HepG2 (cell line): ENCODE measurements around the gene TLDC2. TPM values are rescaled to one million over a fixed set of nuclear protein-coding genes. Genes with fewer than 3 reads are reported as not detected.

Source experiments
- BORCS8-MEF2B ChIP-seq: sonication (generic); formaldehyde crosslinking; IDR thresholded peaks from 2 replicates; pipeline ENCODE4 v1.8.0; 2022; ENCODE audit warnings: mild to moderate bottlenecking, missing genetic modification reagents
- BRD4 ChIP-seq: sonication (generic); formaldehyde crosslinking; IDR thresholded peaks from 2 replicates; pipeline ENCODE4 v1.4.0; 2020; ENCODE audit warnings: missing genetic modification reagents
- CBFB ChIP-seq: sonication (generic); formaldehyde crosslinking; IDR thresholded peaks from 2 replicates; pipeline ENCODE4 v1.4.0; 2020; ENCODE audit warnings: missing genetic modification reagents
- HDAC2 ChIP-seq: sonication (generic); formaldehyde crosslinking; IDR thresholded peaks from 2 replicates; pipeline ENCODE4 v1.4.0; 2020; ENCODE audit warnings: missing genetic modification reagents
- KDM1A ChIP-seq: IDR thresholded peaks from 2 replicates; pipeline ENCODE4 v1.6.1; 2016; ENCODE audit warnings: missing compliant biosample characterization
- KDM3A ChIP-seq: IDR thresholded peaks from 2 replicates; pipeline ENCODE4 v1.6.1; 2018; ENCODE audit warnings: low read depth, missing compliant biosample characterization
- KDM4B ChIP-seq: sonication (generic); formaldehyde crosslinking; IDR thresholded peaks from 2 replicates; pipeline ENCODE4 v1.4.0; 2020; ENCODE audit warnings: missing genetic modification reagents
- KLF13 ChIP-seq: sonication (generic); formaldehyde crosslinking; IDR thresholded peaks from 2 replicates; pipeline ENCODE4 v1.4.0; 2020; ENCODE audit warnings: mild to moderate bottlenecking, missing genetic modification reagents
- PCBP2 ChIP-seq: fragments of 200-400 bp; formaldehyde crosslinking; optimal IDR thresholded peaks from 2 replicates; pipeline ENCODE3; 2018; ENCODE audit warnings: low read length, low read depth; ENCODE audit not compliant: poor library complexity, severe bottlenecking
- TOE1 ChIP-seq: sonication (generic); formaldehyde crosslinking; IDR thresholded peaks from 2 replicates; pipeline ENCODE4 v1.4.0; 2020; ENCODE audit warnings: mild to moderate bottlenecking, missing genetic modification reagents
- ZEB1 ChIP-seq: IDR thresholded peaks from 2 replicates; pipeline ENCODE4 v1.6.1; 2012; ENCODE audit warnings: mild to moderate bottlenecking, low read depth, inconsistent platforms; ENCODE audit not compliant: insufficient replicate concordance
- ZNF136 ChIP-seq: sonication (generic); formaldehyde crosslinking; IDR thresholded peaks from 2 replicates; pipeline ENCODE4 v1.8.1; 2022; ENCODE audit warnings: low read depth, mild to moderate bottlenecking, moderate library complexity, missing genetic modification reagents
- ZNF550 ChIP-seq: sonication (generic); formaldehyde crosslinking; IDR thresholded peaks from 2 replicates; pipeline ENCODE4 v1.4.0; 2020; ENCODE audit warnings: mild to moderate bottlenecking, missing genetic modification reagents, borderline replicate concordance
- ZNF788 ChIP-seq: sonication (generic); formaldehyde crosslinking; IDR thresholded peaks from 2 replicates; pipeline ENCODE4 v1.5.0; 2020; ENCODE audit warnings: mild to moderate bottlenecking, missing genetic modification reagents, borderline replicate concordance
- ZNF839 ChIP-seq: sonication (generic); formaldehyde crosslinking; IDR thresholded peaks from 2 replicates; pipeline ENCODE4 v1.4.0; 2020; ENCODE audit warnings: missing genetic modification reagents, mild to moderate bottlenecking, borderline replicate concordance
- ZSCAN20 ChIP-seq: sonication (generic); formaldehyde crosslinking; IDR thresholded peaks from 2 replicates; pipeline ENCODE4 v1.4.0; 2020; ENCODE audit warnings: missing genetic modification reagents, mild to moderate bottlenecking, borderline replicate concordance
- polyA plus RNA-seq, 8 experiments: library from polyadenylated mRNA; depleted of rRNA in 3 of 8; stranded (reverse) in 7 of 8; unstranded in 1 of 8; fragments of >200 nt; fragmentation: Illumina TruSeq in 4 of 8; extraction: Trizol in 4 of 8; gene quantifications; 2 replicates each; pipeline versions ENCODE4 v1.2.1 to v1.2.3, GENCODE V29; 2011 to 2016; ENCODE audit warnings: low read depth in 4 of 8, missing spikeins in 1 of 8, mixed read lengths in 1 of 8; ENCODE audit not compliant: insufficient read depth in 1 of 8
- total RNA-seq, 5 experiments: library from RNA; depleted of rRNA; stranded (reverse); fragments of >200 nt; fragmentation: Illumina TruSeq; extraction: Trizol; gene quantifications; 2 replicates each; pipeline ENCODE4 v1.2.3, GENCODE V29; 2016; ENCODE audit warnings: low read depth in 1 of 5
- TF ChIP-seq, protein P1 (sequence below): sonication (generic); formaldehyde crosslinking; IDR thresholded peaks from 2 replicates; pipeline ENCODE4 v1.8.0; 2022; ENCODE audit warnings: missing genetic modification reagents, mild to moderate bottlenecking, inconsistent platforms, borderline replicate concordance
- TF ChIP-seq, protein P2 (sequence below): sonication (generic); formaldehyde crosslinking; conservative IDR thresholded peaks from 2 replicates; pipeline ENCODE4 v1.4.0; 2020; ENCODE audit warnings: mild to moderate bottlenecking, missing genetic modification reagents, moderate library complexity
- TF ChIP-seq, protein P3 (sequence below): sonication (generic); formaldehyde crosslinking; IDR thresholded peaks from 2 replicates; pipeline ENCODE4 v1.4.0; 2020; ENCODE audit warnings: missing genetic modification reagents, borderline replicate concordance

Gene TLDC2
- total and polyA plus RNA-seq, 2 of the 13 experiments (the other 11 are each of a cell fraction or from before 2014, with no cell fraction given), result 1.5 to 1.6 TPM

DNA sequence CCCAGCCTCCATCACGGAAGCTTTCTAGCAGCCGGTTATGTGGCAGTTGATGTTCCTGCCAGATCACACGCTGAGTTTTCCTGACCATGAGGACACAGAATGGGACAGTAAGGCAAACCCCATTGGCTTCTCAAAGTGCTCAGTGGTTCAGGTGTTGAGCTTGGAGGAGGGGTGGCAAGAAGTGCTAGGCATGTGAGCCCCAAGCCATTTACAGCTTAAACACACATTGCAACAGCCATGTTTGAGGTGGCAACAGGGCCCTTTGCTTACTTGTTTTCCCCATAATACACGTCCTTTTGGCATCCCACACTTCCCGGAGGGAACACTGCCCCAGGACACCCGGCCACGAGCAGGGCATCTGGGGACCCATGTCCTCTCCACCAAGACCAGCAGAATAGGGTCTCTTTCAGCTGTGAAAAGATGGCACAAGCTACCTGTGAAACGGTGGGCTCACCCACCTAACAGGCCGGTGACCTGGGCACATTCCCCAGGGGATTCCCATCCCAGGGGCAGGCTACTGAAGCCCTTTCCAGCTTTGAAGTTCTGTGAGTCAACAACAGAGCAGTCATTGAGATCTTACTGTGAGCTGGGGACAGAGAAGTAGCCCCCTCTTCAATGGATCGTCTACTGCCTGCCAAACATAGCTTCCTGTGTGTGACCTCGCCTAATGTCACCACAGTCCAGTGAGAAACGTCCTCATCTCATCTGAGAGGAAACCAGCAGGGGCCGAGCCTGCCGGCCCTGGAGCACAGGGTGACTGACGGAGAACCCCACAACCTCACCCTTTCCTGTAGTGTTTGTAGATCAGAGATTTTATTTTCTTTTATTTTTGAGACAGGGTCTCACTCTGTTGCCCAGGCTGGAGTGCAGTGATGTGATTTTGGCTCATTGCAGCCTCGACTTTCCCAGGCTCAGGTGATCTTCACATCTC, 4.0 kb upstream of the TLDC2 start (continued):
- TF ChIP-seq PCBP2, result no peak
- no peak for TF ChIP-seq BRD4
- TF ChIP-seq, protein P1, sequence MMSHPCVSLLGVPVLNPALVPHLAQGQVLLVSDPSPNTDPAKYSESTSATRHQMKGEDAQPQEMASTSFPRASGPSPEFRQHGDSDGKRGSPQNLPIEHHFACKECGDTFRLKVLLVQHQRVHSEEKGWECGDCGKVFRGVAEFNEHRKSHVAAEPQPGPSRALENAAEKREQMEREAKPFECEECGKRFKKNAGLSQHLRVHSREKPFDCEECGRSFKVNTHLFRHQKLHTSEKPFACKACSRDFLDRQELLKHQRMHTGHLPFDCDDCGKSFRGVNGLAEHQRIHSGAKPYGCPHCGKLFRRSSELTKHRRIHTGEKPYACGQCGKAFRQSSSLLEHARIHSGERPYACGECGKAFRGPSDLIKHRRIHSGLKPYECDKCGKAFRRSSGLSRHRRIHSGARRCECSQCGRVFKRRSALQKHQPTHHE (CRISPR knock-in tag), result no peak
- 0 out of 2 replicates have a peak, but pooled peaks have one; percentile 66 for TF ChIP-seq ZNF839
- no peak for TF ChIP-seq CBFB (CRISPR knock-in tag)
- TF ChIP-seq KDM1A (CRISPR knock-in tag), result no peak
- peak; percentile 76 for TF ChIP-seq ZNF788 (CRISPR knock-in tag)
- peak; percentile 55; the same call in 1 of the 2 replicates for TF ChIP-seq BORCS8-MEF2B
- TF ChIP-seq KLF13, result peak; percentile 49; the same call in 1 of the 2 replicates
- TF ChIP-seq ZNF136 (CRISPR knock-in tag), result peak; percentile 34; the same call in 1 of the 2 replicates
- 0 out of 2 replicates have a peak, but pooled peaks have one; percentile 26 for TF ChIP-seq ZSCAN20 (CRISPR knock-in tag)
- no peak for TF ChIP-seq TOE1 (CRISPR knock-in tag)
- TF ChIP-seq ZNF550 (CRISPR knock-in tag), result peak; percentile 27; the same call in 1 of the 2 replicates
- no peak; the same call in 1 of the 2 replicates for TF ChIP-seq KDM4B
- peak; percentile 90 for TF ChIP-seq ZEB1
- 0 out of 2 replicates have a peak, but pooled peaks have one; percentile 36 for TF ChIP-seq KDM3A (CRISPR knock-in tag)
- TF ChIP-seq HDAC2 (CRISPR knock-in tag), result peak; percentile 90
- TF ChIP-seq, protein P2, sequence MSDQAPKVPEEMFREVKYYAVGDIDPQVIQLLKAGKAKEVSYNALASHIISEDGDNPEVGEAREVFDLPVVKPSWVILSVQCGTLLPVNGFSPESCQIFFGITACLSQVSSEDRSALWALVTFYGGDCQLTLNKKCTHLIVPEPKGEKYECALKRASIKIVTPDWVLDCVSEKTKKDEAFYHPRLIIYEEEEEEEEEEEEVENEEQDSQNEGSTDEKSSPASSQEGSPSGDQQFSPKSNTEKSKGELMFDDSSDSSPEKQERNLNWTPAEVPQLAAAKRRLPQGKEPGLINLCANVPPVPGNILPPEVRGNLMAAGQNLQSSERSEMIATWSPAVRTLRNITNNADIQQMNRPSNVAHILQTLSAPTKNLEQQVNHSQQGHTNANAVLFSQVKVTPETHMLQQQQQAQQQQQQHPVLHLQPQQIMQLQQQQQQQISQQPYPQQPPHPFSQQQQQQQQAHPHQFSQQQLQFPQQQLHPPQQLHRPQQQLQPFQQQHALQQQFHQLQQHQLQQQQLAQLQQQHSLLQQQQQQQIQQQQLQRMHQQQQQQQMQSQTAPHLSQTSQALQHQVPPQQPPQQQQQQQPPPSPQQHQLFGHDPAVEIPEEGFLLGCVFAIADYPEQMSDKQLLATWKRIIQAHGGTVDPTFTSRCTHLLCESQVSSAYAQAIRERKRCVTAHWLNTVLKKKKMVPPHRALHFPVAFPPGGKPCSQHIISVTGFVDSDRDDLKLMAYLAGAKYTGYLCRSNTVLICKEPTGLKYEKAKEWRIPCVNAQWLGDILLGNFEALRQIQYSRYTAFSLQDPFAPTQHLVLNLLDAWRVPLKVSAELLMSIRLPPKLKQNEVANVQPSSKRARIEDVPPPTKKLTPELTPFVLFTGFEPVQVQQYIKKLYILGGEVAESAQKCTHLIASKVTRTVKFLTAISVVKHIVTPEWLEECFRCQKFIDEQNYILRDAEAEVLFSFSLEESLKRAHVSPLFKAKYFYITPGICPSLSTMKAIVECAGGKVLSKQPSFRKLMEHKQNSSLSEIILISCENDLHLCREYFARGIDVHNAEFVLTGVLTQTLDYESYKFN (CRISPR knock-in tag), result peak; percentile 85
- TF ChIP-seq, protein P3, sequence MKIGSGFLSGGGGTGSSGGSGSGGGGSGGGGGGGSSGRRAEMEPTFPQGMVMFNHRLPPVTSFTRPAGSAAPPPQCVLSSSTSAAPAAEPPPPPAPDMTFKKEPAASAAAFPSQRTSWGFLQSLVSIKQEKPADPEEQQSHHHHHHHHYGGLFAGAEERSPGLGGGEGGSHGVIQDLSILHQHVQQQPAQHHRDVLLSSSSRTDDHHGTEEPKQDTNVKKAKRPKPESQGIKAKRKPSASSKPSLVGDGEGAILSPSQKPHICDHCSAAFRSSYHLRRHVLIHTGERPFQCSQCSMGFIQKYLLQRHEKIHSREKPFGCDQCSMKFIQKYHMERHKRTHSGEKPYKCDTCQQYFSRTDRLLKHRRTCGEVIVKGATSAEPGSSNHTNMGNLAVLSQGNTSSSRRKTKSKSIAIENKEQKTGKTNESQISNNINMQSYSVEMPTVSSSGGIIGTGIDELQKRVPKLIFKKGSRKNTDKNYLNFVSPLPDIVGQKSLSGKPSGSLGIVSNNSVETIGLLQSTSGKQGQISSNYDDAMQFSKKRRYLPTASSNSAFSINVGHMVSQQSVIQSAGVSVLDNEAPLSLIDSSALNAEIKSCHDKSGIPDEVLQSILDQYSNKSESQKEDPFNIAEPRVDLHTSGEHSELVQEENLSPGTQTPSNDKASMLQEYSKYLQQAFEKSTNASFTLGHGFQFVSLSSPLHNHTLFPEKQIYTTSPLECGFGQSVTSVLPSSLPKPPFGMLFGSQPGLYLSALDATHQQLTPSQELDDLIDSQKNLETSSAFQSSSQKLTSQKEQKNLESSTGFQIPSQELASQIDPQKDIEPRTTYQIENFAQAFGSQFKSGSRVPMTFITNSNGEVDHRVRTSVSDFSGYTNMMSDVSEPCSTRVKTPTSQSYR (CRISPR knock-in tag), result peak; percentile 89
